G401 (cell line): Measurements from ENCODE around the gene KLHL2. TPM values are rescaled to one million over a fixed set of nuclear protein-coding genes. Genes with fewer than 3 reads are reported as not detected.
"Not testable (repeated sequence)": the region's sequence is repeated elsewhere in the genome, so short reads cannot be mapped to it uniquely, and the experiment has no call there.

ENCODE experiments used
- DNase-seq: peaks from one replicate; pipeline ENCODE4 v3.0.0-alpha.2; 2015; ENCODE audit warnings: low spot score
- in situ Hi-C: cut with HindIII; loops from 2 replicates; pipeline ENCODE4 v1.10.0; 2016; ENCODE audit warnings: low sequenced_read_pairs, mixed read lengths
- total RNA-seq: library from RNA; depleted of rRNA; stranded (reverse); fragments of >200 nt; shearing (Covaris generic); gene quantifications from 2 replicates; pipeline ENCODE4 v1.2.3, GENCODE V29; 2014; rRNA removed

The KLHL2 gene
- 1.1 and 3.4 TPM in 2 replicates for total RNA-seq

DNA sequence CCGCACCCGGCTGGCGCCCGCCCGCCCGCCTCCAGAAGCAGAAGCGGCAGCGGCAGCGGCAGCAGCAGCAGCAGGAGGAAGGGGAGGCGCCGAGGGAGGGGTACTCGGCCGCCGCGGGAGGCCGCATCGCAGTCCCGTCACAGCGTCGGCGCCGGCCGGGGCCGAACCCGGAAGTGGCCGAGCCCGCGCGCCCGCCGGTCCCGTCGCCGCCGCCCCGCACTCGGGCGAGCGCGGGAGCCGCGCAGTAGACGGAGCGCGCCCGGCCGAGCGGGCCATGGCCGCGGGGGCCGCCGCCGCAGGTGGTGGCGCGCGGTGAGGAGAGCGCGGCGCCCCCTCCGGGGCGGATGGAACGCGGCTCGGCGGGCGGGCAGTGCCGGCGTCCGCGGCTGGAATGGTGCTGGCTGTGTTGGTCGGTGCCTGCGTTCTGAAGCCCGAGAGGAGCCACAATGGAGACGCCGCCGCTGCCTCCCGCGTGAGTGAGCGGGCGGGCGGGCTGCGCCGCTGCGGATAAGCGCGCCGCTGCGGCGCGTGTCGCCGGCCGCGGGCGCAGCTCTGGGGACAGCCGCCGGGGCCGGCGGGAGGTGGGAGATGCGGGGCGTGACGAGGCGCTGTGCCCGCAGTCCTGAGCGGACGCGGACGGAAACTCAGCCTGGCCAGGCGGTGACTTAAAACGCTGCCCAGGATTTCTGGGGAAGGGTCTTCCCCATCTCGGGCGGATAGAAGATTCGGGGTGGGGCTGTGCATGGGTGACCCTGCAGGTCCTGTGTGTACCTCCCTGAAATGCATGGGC lies at the start of gene KLHL2:
TSS of gene KLHL2 (plus strand) at position 131 of the 790 bp plus-strand sequence. CDS start at position 447, 316 bp downstream.
- in situ Hi-C loops: no loop called here
- peak; percentile 41 for DNase-seq

GRCh38 chr4:165158762-165159161 lies 48.6 kb upstream of the KLHL2 start:
- in situ Hi-C loops: no loop called here
- no peak for DNase-seq

- DNase-seq: no peak
- in situ Hi-C loops: no loop called here
These were observed 43.1 kb upstream of the KLHL2 start for GRCh38 chr4:165164257-165164656.

DNA sequence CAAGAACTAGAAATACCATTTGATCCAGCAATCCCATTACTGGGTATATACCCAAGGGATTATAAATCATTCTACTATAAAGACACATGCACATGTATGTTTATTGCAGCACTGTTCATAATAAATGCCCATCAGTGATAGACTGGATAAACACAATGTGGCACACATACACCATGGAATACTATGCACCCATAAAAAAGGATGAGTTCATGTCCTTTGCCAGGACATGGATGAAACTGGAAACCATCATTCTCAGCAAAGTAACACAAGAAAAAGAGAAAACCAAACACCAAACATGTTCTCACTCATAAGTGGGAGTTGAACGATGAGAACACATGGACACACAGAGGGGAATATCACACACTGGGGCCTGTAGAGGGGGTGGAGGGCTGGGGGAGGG lies 40.5 kb upstream of the KLHL2 start:
- DNase-seq, in situ Hi-C loops: not testable (repeated sequence)

- in situ Hi-C loops: no loop called here
- no peak for DNase-seq
These were observed 39.7 kb upstream of the KLHL2 start for GRCh38 chr4:165167650-165168049.

DNA sequence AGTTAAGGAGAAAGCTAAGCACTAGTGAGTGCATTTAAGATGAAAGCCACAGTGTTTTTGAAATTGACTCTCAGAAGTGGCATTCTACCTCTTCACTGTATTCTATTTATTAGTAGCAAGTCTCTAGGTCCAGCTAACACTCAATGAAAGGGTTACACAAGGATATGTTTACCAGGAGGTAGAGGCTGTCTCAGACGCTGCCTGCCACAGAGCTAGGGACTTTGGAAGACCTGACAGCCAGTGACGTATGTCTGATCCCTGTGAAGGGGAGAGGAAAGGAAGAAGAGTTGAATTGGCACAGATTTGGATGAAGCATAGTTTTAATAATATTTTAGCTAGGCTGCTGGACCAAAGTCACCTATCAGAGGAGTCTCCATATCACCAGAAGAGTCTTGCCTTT lies 36.5 kb upstream of the KLHL2 start:
- in situ Hi-C loops: no loop called here
- no peak for DNase-seq

GRCh38 chr4:165175470-165175869 lies 31.9 kb upstream of the KLHL2 start:
- in situ Hi-C loops: not testable (repeated sequence)

GRCh38 chr4:165175879-165176278 lies 31.5 kb upstream of the KLHL2 start:
- in situ Hi-C loops: no loop called here
- DNase-seq: peak; percentile 15

More at GRCh38 chr4:165175470-165175869, 31.9 kb upstream of the KLHL2 start:
- not testable (repeated sequence) for DNase-seq

GRCh38 chr4:165177725-165178666 lies 29.4 kb upstream of the KLHL2 start:
- in situ Hi-C loops: no loop called here

GRCh38 chr4:165184220-165184619 lies 23.1 kb upstream of the KLHL2 start:
- no peak for DNase-seq
- in situ Hi-C loops: no loop called here

More at GRCh38 chr4:165177725-165178666, 29.4 kb upstream of the KLHL2 start:
- DNase-seq: no peak

DNA sequence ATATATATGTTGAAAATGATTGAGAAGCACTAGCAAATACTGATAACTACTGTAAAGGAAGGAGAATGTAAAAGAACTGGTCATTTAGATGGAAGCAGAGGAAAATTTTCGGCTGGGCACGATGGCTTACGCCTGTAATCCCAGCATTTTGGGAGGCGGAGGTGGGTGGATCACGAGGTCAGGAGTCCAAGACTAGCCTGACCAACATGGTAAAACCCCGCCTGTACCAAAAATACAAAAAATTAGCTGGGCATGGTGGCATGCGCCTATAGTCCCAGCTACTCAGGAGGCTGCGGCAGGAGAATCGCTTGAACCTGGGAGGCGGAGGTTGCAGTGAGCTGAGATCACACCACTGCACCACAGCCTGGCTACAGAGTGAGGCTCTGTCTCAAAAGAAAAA lies 22.4 kb upstream of the KLHL2 start:
- in situ Hi-C loops, DNase-seq: not testable (repeated sequence)

DNA sequence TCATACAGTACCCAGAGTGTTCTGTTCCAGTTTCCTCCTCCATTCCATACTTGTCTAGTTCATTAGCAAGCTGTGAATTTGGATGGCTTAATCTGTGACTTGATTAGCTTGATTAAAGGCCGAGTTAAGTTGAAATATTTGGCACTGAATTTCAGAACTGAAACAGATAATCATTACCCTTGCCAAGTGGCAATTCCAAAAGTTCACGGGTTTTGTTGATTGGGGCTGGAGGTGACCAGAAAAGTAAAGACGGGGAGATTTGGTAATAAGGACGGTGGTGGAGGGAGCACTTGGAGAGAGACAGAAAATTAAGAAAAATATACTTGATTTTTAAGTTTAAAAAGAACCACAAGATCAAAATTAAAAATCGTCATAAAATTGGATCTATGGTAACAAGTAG lies 21.9 kb upstream of the KLHL2 start:
- in situ Hi-C loops: no loop called here
- DNase-seq: no peak

GRCh38 chr4:165190591-165191347 lies 16.6 kb upstream of the KLHL2 start:
- no peak for DNase-seq
- in situ Hi-C loops: no loop called here

GRCh38 chr4:165191348-165191656 lies 16.1 kb upstream of the KLHL2 start:
- in situ Hi-C loops: no loop called here
- no peak for DNase-seq

GRCh38 chr4:165191814-165192499 lies 15.4 kb upstream of the KLHL2 start:
- DNase-seq: no peak
- in situ Hi-C loops: no loop called here

DNA sequence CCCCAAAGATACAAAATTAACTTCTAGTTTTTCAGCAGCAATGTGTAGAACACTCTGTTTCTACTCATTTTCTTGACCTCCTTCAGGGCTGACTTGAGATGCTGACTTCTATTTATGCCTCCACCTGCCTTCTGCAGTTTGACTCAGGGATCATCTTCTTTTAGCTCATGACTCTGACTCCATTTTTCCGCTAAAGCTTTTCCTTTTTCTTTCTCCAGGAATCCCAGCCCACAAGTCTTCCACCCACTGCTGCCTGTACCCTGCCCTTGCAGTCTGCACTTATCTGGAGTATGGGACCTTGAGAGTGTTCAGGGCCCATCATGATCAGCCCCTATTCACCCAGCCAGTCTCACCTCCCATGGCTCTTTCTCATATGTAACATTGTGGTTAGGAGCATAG lies 14.9 kb upstream of the KLHL2 start:
- in situ Hi-C loops: no loop called here
- DNase-seq: no peak

DNA sequence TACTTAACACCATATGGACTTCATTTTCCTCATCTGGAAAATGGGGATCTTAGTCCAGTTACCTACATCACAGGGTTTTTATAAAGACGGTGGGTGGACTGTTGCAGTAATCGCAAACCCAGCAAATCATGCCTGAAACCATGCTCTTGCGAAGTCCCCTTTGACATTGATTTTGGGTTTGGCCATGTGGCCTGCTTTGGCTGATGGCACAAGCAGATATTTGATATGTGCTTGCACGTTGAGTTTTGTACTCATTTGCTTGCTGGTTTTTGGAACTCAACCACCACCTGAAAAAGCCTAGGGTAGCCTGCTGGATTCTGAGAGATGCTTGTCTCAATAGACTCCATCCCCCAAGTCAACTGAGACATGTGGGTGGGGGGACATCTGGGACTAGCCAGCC lies 14.4 kb upstream of the KLHL2 start:
- in situ Hi-C loops: no loop called here
- DNase-seq: no peak

GRCh38 chr4:165194368-165194767 lies 13.0 kb upstream of the KLHL2 start:
- no peak for DNase-seq
- in situ Hi-C loops: no loop called here

DNA sequence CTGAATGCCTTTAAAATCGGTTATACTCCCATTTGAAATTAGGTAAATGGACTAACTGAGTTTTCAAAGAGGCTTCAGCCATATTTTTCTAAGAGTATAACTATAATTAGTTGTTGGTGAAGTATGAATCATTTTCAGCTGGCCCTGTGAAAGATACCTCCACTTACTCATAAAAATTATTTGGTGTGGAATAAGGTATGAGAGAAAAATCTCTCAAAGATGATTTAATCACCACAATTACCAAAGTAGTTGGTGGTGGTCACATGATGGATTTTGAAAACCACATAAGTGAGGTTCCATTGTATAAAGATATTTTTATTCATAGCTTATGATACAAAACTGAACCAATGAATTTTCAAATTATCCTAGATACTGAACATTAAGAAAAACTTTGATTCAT lies 9.0 kb upstream of the KLHL2 start:
- DNase-seq: no peak
- in situ Hi-C loops: no loop called here
